HepG2 (cell line): ENCODE measurements around the gene VDAC1. TPM values are rescaled to one million over a fixed set of nuclear protein-coding genes. Genes with fewer than 3 reads are reported as not detected.

Source experiments
- BCL6 ChIP-seq: IDR thresholded peaks from 2 replicates; pipeline ENCODE4 v1.6.1; 2016; ENCODE audit warnings: missing genetic modification reagents, missing compliant biosample characterization
- BHLHE40 ChIP-seq: IDR thresholded peaks from 2 replicates; pipeline ENCODE4 v1.6.1; 2011; ENCODE audit warnings: low read length, improper control_type of control experiment
- FIP1L1 ChIP-seq: fragments of 200-400 bp; formaldehyde crosslinking; IDR thresholded peaks from 2 replicates; pipeline ENCODE4 v1.6.1; 2018; ENCODE audit warnings: low read depth, mild to moderate bottlenecking, low read length, moderate library complexity, borderline replicate concordance; ENCODE audit not compliant: insufficient read depth
- JARID2 ChIP-seq: sonication (generic); formaldehyde crosslinking; IDR thresholded peaks from 2 replicates; pipeline ENCODE4 v1.8.1; 2023; ENCODE audit warnings: missing genetic modification reagents, inconsistent platforms; ENCODE audit not compliant: insufficient replicate concordance
- KLF13 ChIP-seq: sonication (generic); formaldehyde crosslinking; IDR thresholded peaks from 2 replicates; pipeline ENCODE4 v1.4.0; 2020; ENCODE audit warnings: mild to moderate bottlenecking, missing genetic modification reagents
- MYC ChIP-seq: sonication (generic); formaldehyde crosslinking; IDR thresholded peaks from 2 replicates; pipeline ENCODE4 v1.9.0; 2021; ENCODE audit warnings: missing genetic modification reagents, borderline replicate concordance
- MZF1 ChIP-seq: sonication (generic); formaldehyde crosslinking; IDR thresholded peaks from 2 replicates; pipeline ENCODE4 v1.8.1; 2023; ENCODE audit warnings: mild to moderate bottlenecking, missing genetic modification reagents, borderline replicate concordance
- RAD51 ChIP-seq: fragments of 450-650 bp; IDR thresholded peaks from 2 replicates; pipeline ENCODE4 v1.6.1; 2016; ENCODE audit warnings: borderline replicate concordance
- RCOR2 ChIP-seq: IDR thresholded peaks from 2 replicates; pipeline ENCODE4 v1.6.1; 2016; ENCODE audit warnings: missing biosample characterization, missing genetic modification reagents
- RFX3 ChIP-seq: IDR thresholded peaks from 2 replicates; pipeline ENCODE4 v1.6.1; 2016; ENCODE audit warnings: missing biosample characterization, missing genetic modification reagents
- STAG1 ChIP-seq: sonication (generic); formaldehyde crosslinking; IDR thresholded peaks from 2 replicates; pipeline ENCODE4 v1.4.0; 2020; ENCODE audit warnings: missing genetic modification reagents
- THAP11 ChIP-seq: IDR thresholded peaks from 2 replicates; pipeline ENCODE4 v1.6.1; 2016; ENCODE audit warnings: missing biosample characterization, missing genetic modification reagents
- ZBTB21 ChIP-seq: sonication (generic); formaldehyde crosslinking; IDR thresholded peaks from 2 replicates; pipeline ENCODE4 v1.4.0; 2020; ENCODE audit warnings: missing genetic modification reagents
- ZNF350 ChIP-seq: sonication (generic); formaldehyde crosslinking; IDR thresholded peaks from 2 replicates; pipeline ENCODE4 v1.4.0; 2020; ENCODE audit warnings: mild to moderate bottlenecking, low read depth, missing genetic modification reagents, borderline replicate concordance
- ZNF362 ChIP-seq: sonication (generic); formaldehyde crosslinking; IDR thresholded peaks from 2 replicates; pipeline ENCODE4 v1.4.0; 2020; ENCODE audit warnings: missing genetic modification reagents, mild to moderate bottlenecking, borderline replicate concordance
- ZNF605 ChIP-seq: sonication (generic); formaldehyde crosslinking; IDR thresholded peaks from 2 replicates; pipeline ENCODE4 v1.8.0; 2022; ENCODE audit warnings: mild to moderate bottlenecking, missing genetic modification reagents
- ZNF609 ChIP-seq: sonication (generic); formaldehyde crosslinking; IDR thresholded peaks from 2 replicates; pipeline ENCODE4 v1.4.0; 2020; ENCODE audit warnings: mild to moderate bottlenecking, missing genetic modification reagents, borderline replicate concordance
- ZNF614 ChIP-seq: IDR thresholded peaks from 2 replicates; pipeline ENCODE4 v1.6.1; 2018; ENCODE audit warnings: missing biosample characterization, missing genetic modification reagents, inconsistent platforms, borderline replicate concordance
- ZNF776 ChIP-seq: sonication (generic); formaldehyde crosslinking; IDR thresholded peaks from 2 replicates; pipeline ENCODE4 v1.4.0; 2020; ENCODE audit warnings: mild to moderate bottlenecking, missing genetic modification reagents
- ZNF788 ChIP-seq: sonication (generic); formaldehyde crosslinking; IDR thresholded peaks from 2 replicates; pipeline ENCODE4 v1.5.0; 2020; ENCODE audit warnings: mild to moderate bottlenecking, missing genetic modification reagents, borderline replicate concordance
- ZNF792 ChIP-seq: IDR thresholded peaks from 2 replicates; pipeline ENCODE4 v1.6.1; 2016
- ZNF839 ChIP-seq: sonication (generic); formaldehyde crosslinking; IDR thresholded peaks from 2 replicates; pipeline ENCODE4 v1.4.0; 2020; ENCODE audit warnings: missing genetic modification reagents, mild to moderate bottlenecking, borderline replicate concordance
- ZNF891 ChIP-seq: sonication (generic); formaldehyde crosslinking; IDR thresholded peaks from 2 replicates; pipeline ENCODE4 v1.5.0; 2020; ENCODE audit warnings: mild to moderate bottlenecking, missing genetic modification reagents
- polyA plus RNA-seq, 8 experiments: library from polyadenylated mRNA; depleted of rRNA in 3 of 8; stranded (reverse) in 7 of 8; unstranded in 1 of 8; fragments of >200 nt; fragmentation: Illumina TruSeq in 4 of 8; extraction: Trizol in 4 of 8; gene quantifications; 2 replicates each; pipeline versions ENCODE4 v1.2.1 to v1.2.3, GENCODE V29; 2011 to 2016; ENCODE audit warnings: low read depth in 4 of 8, missing spikeins in 1 of 8, mixed read lengths in 1 of 8; ENCODE audit not compliant: insufficient read depth in 1 of 8
- total RNA-seq, 5 experiments: library from RNA; depleted of rRNA; stranded (reverse); fragments of >200 nt; fragmentation: Illumina TruSeq; extraction: Trizol; gene quantifications; 2 replicates each; pipeline ENCODE4 v1.2.3, GENCODE V29; 2016; ENCODE audit warnings: low read depth in 1 of 5
- TF ChIP-seq, protein P1 (sequence below): sonication (generic); formaldehyde crosslinking; IDR thresholded peaks from 2 replicates; pipeline ENCODE4 v1.4.0; 2020; ENCODE audit warnings: mild to moderate bottlenecking, low read depth, missing genetic modification reagents

The VDAC1 gene
- total and polyA plus RNA-seq, 2 of the 13 experiments (the other 11 are each of a cell fraction or from before 2014, with no cell fraction given), result 112 to 380 TPM

- no peak for TF ChIP-seq ZNF609 (CRISPR knock-in tag)
- TF ChIP-seq MYC (CRISPR knock-in tag), result no peak; the same call in 1 of the 2 replicates
- TF ChIP-seq STAG1 (CRISPR knock-in tag), result no peak; the same call in 1 of the 2 replicates
- no peak for TF ChIP-seq JARID2 (CRISPR knock-in tag)
- TF ChIP-seq FIP1L1, result no peak
- 0 out of 2 replicates have a peak, but pooled peaks have one; percentile 56 for TF ChIP-seq ZNF891 (CRISPR knock-in tag)
- TF ChIP-seq THAP11, result no peak; the same call in 1 of the 2 replicates
- no peak for TF ChIP-seq ZNF350 (CRISPR knock-in tag)
- no peak for TF ChIP-seq ZNF605 (CRISPR knock-in tag)
- TF ChIP-seq ZNF792 (CRISPR knock-in tag), result no peak
- TF ChIP-seq BHLHE40, result no peak
- TF ChIP-seq ZNF776 (CRISPR knock-in tag), result peak; percentile 52; the same call in 1 of the 2 replicates
- peak; percentile 4; the same call in 1 of the 2 replicates for TF ChIP-seq ZNF839 (CRISPR knock-in tag)
- no peak for TF ChIP-seq ZNF614 (CRISPR knock-in tag)
- TF ChIP-seq ZBTB21, result no peak
- no peak for TF ChIP-seq RAD51
- no peak for TF ChIP-seq RCOR2 (CRISPR knock-in tag)
- TF ChIP-seq, protein P1, sequence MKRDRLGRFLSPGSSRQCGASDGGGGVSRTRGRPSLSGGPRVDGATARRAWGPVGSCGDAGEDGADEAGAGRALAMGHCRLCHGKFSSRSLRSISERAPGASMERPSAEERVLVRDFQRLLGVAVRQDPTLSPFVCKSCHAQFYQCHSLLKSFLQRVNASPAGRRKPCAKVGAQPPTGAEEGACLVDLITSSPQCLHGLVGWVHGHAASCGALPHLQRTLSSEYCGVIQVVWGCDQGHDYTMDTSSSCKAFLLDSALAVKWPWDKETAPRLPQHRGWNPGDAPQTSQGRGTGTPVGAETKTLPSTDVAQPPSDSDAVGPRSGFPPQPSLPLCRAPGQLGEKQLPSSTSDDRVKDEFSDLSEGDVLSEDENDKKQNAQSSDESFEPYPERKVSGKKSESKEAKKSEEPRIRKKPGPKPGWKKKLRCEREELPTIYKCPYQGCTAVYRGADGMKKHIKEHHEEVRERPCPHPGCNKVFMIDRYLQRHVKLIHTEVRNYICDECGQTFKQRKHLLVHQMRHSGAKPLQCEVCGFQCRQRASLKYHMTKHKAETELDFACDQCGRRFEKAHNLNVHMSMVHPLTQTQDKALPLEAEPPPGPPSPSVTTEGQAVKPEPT (CRISPR knock-in tag), result 0 out of 2 replicates have a peak, but pooled peaks have one; percentile 14
- no peak for TF ChIP-seq ZNF362 (CRISPR knock-in tag)
- no peak for TF ChIP-seq KLF13
- TF ChIP-seq RFX3 (CRISPR knock-in tag), result no peak
- no peak for TF ChIP-seq ZNF788 (CRISPR knock-in tag)
- no peak for TF ChIP-seq BCL6 (CRISPR knock-in tag)
- no peak for TF ChIP-seq MZF1 (CRISPR knock-in tag)
Observed at GRCh38 chr5:134005417-134006061, 764 bp upstream of the VDAC1 start (continued).
